Prostate gland (tissue), 2 donors: Measurements from ENCODE around the gene SLC31A1. TPM values are rescaled to one million over a fixed set of nuclear protein-coding genes. Genes with fewer than 3 reads are reported as not detected.
"Not testable (repeated sequence)": the region's sequence is repeated elsewhere in the genome, so short reads cannot be mapped to it uniquely, and the experiment has no call there.

Source experiments
- DNase-seq: peaks from one replicate; pipeline ENCODE4 v3.0.0-alpha.2; 2019; ENCODE audit warnings: low spot score
- H3K27ac ChIP-seq, 2 donors: fragments of 200-600 bp; sonication (generic); 2 replicates each; pipeline ENCODE4 v1.5.1; 2017 to 2019
- H3K27me3 ChIP-seq: fragments of 200-600 bp; sonication (generic); replicated peaks from 2 replicates; pipeline ENCODE4 v1.5.1; 2019; ENCODE audit not compliant: insufficient read depth
- H3K36me3 ChIP-seq, 2 donors: fragments of 200-600 bp; sonication (generic); 1 replicate in 1 of 2; 2 replicates in 1 of 2; pipeline versions ENCODE4 v1.5.1 to v1.8.1; 2017 to 2019
- H3K4me1 ChIP-seq: fragments of 200-600 bp; sonication (generic); replicated peaks from 2 replicates; pipeline ENCODE4 v1.5.1; 2019
- H3K4me3 ChIP-seq, 2 donors: fragments of 200-600 bp; sonication (generic); 2 replicates each; pipeline ENCODE4 v1.5.1; 2017 to 2019
- H3K9me3 ChIP-seq: fragments of 200-600 bp; sonication (generic); 2 replicates; pipeline ENCODE4 v1.5.1; 2017
- POLR2A ChIP-seq: fragments of 450-650 bp; IDR thresholded peaks from one replicate; pipeline ENCODE4 v1.6.1; 2016; ENCODE audit warnings: antibody characterized with exemption, mild to moderate bottlenecking
- POLR2AphosphoS5 ChIP-seq: sonication (generic); formaldehyde crosslinking; IDR thresholded peaks from one replicate; pipeline ENCODE4 v1.6.1; 2017; ENCODE audit warnings: antibody characterized with exemption
- WGBS: methylation state at CpG from one replicate; pipeline ENCODE4 v1.1.5; 2018; 5-methylcytosine and 5-hydroxymethylcytosine counted together
- intact Hi-C: fragments of 100-400 bp; cut with DNase I; formaldehyde crosslinking; loops from one replicate; pipeline ENCODE4 v1.14.2; 2022
- total RNA-seq, 2 donors: library from RNA; depleted of rRNA; stranded (reverse); fragments of >200 nt; gene quantifications; one replicate each; pipeline ENCODE4 v1.1.0, GENCODE V29; 2016
- TF ChIP-seq, protein P1 (sequence below), 4 experiments: fragments of 200-600 bp in 2 of 4; fragments of 450-650 bp in 2 of 4; sonication (generic) in 2 of 4; IDR thresholded peaks; 1 replicate in 3 of 4; 2 replicates in 1 of 4; pipeline ENCODE4 v1.5.1; 2016 to 2019; ENCODE audit warnings: antibody characterized with exemption in 4 of 4, mild to moderate bottlenecking in 2 of 4, moderate library complexity in 2 of 4

SLC31A1 gene
- total RNA-seq, 2 donors from 2014 or later: 22.8 to 68.5 TPM

DNA sequence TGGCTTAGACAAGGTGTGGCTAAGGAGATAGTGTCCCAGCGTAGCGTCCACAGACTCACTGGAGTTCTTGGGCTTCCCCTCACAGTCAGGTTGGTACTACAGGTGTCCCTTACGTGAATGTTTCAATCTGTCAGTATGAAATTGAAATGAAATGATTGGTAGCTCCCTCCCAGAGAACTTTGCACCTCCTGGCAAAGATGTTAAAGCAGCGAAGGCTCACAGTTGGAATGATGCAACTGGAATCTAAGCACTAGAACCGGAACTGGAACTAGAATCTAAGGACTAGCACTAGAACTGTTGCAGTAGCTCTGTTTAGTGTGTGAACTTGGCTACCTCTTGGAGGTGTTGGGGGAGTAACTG is 1.1 kb downstream of the SLC31A1 start:
- no peaks in the 10 kb centered on the region for H3K27me3 ChIP-seq
- intact Hi-C loops: loop anchor here (5.0 kb wide), 1 partner anchor 50 kb away; no protein-coding TSS in a partner anchor
- H3K9me3 ChIP-seq: no peaks in the 10 kb centered on the region
- 53% methylated on average over 5 of the region's 5 CpGs for WGBS
- TF ChIP-seq, protein P1, sequence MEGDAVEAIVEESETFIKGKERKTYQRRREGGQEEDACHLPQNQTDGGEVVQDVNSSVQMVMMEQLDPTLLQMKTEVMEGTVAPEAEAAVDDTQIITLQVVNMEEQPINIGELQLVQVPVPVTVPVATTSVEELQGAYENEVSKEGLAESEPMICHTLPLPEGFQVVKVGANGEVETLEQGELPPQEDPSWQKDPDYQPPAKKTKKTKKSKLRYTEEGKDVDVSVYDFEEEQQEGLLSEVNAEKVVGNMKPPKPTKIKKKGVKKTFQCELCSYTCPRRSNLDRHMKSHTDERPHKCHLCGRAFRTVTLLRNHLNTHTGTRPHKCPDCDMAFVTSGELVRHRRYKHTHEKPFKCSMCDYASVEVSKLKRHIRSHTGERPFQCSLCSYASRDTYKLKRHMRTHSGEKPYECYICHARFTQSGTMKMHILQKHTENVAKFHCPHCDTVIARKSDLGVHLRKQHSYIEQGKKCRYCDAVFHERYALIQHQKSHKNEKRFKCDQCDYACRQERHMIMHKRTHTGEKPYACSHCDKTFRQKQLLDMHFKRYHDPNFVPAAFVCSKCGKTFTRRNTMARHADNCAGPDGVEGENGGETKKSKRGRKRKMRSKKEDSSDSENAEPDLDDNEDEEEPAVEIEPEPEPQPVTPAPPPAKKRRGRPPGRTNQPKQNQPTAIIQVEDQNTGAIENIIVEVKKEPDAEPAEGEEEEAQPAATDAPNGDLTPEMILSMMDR (IDR thresholded peaks at IDR 0.05): no peak
- TF ChIP-seq POLR2AphosphoS5: peak; percentile 27
- H3K4me1 ChIP-seq: peaks cover 3% of the 10 kb centered on the region
- H3K36me3 ChIP-seq: no peaks in the 10 kb centered on the region
- peak overlapping the region; percentile 78 to 84 for H3K27ac ChIP-seq
- DNase-seq: no peak
- peak overlapping the region; percentile 60 to 79 for H3K4me3 ChIP-seq

- no peak for DNase-seq
- H3K9me3 ChIP-seq: no peaks in the 10 kb centered on the region
- H3K27ac ChIP-seq: no peak overlapping the region
- no peak for TF ChIP-seq POLR2A
- TF ChIP-seq, protein P1 (IDR thresholded peaks at IDR 0.05): no peak
- no peak for TF ChIP-seq POLR2AphosphoS5
- no peaks in the 10 kb centered on the region for H3K27me3 ChIP-seq
- intact Hi-C loops: loop anchor here (5.0 kb wide), 1 partner anchor 48 kb away; no protein-coding TSS in a partner anchor
- no peak overlapping the region for H3K4me3 ChIP-seq
- peaks cover 3% of the 10 kb centered on the region for H3K4me1 ChIP-seq
- H3K36me3 ChIP-seq: no peaks in the 10 kb centered on the region
- WGBS: 82% methylated on average over 2 of the region's 2 CpGs
Observed at GRCh38 chr9:113223963-113224362, 2.6 kb downstream of the SLC31A1 start.

DNA sequence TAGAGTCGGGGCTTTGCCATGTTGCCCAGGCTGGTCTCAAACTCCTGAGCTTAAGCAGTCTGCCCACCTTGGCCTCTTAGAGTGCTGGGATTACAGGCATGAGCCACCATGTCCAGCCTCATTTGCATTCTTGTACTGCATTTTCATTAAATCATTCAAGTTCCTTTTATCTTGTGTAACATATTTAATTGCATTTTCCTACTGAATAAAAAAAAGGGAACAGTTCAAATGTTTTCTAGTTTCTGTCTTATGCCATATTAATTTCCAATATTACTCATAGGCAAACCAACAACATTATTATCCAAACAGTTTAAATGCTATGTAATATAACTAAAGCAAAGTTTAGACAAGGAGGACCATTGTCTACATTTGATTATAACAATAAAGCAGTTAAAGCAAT is 6.1 kb downstream of the SLC31A1 start:
- no peaks in the 10 kb centered on the region for H3K36me3 ChIP-seq
- DNase-seq: no peak
- WGBS: 0% methylated on average over 1 of the region's 1 CpG
- no peak overlapping the region for H3K4me3 ChIP-seq
- intact Hi-C loops: no loop called here
- no peaks in the 10 kb centered on the region for H3K4me1 ChIP-seq
- H3K27ac ChIP-seq: peak overlapping the region in 1 of 2 donors; percentile 67
- no peak for TF ChIP-seq POLR2AphosphoS5
- TF ChIP-seq POLR2A: no peak
- TF ChIP-seq, protein P1 (IDR thresholded peaks at IDR 0.05): no peak
- H3K9me3 ChIP-seq: no peaks in the 10 kb centered on the region
- no peaks in the 10 kb centered on the region for H3K27me3 ChIP-seq

GRCh38 chr9:113228130-113228665 is 6.9 kb downstream of the SLC31A1 start:
- H3K4me3 ChIP-seq: no peak overlapping the region
- 29% methylated on average over 3 of the region's 3 CpGs for WGBS
- H3K27ac ChIP-seq: peak overlapping the region; percentile 28 to 67
- intact Hi-C loops: no loop called here
- no peaks in the 10 kb centered on the region for H3K27me3 ChIP-seq
- H3K9me3 ChIP-seq: no peaks in the 10 kb centered on the region
- H3K36me3 ChIP-seq: no peaks in the 10 kb centered on the region
- H3K4me1 ChIP-seq: no peaks in the 10 kb centered on the region
- no peak for DNase-seq
- no peak for TF ChIP-seq POLR2A
- TF ChIP-seq, protein P1 (IDR thresholded peaks at IDR 0.05): no peak
- peak; percentile 38 for TF ChIP-seq POLR2AphosphoS5

- 91% methylated on average over 2 of the region's 2 CpGs for WGBS
- Histone ChIP-seq H3K4me3 (no peak overlapping the region), H3K36me3 (no peaks in the 10 kb centered on the region), H3K27me3 (no peaks in the 10 kb centered on the region), H3K27ac (no peak overlapping the region), H3K9me3 (no peaks in the 10 kb centered on the region), H3K4me1 (no peaks in the 10 kb centered on the region)
- TF ChIP-seq, protein P1 (IDR thresholded peaks at IDR 0.05): no peak
- TF ChIP-seq POLR2AphosphoS5 (no peak), POLR2A (no peak)
- DNase-seq: no peak
- intact Hi-C loops: no loop called here
Observed at GRCh38 chr9:113231701-113232100, 10.4 kb downstream of the SLC31A1 start.

GRCh38 chr9:113235701-113236255 is 14.4 kb downstream of the SLC31A1 start:
- H3K27me3 ChIP-seq, H3K36me3 ChIP-seq, DNase-seq, H3K4me3 ChIP-seq, intact Hi-C loops, H3K27ac ChIP-seq, H3K9me3 ChIP-seq, H3K4me1 ChIP-seq: not testable (repeated sequence)
- WGBS: 78% methylated on average over 10 of the region's 10 CpGs
